GM12878 (cell line): ENCODE data around the gene PDF. TPM values are rescaled to one million over a fixed set of nuclear protein-coding genes. Genes with fewer than 3 reads are reported as not detected.

Source experiments
- ATAC-seq: fragments of 200-7000 bp; cut with Tn5 transposase; 3 replicates; pipeline ENCODE4 v1.9.1; 2020; ENCODE audit warnings: mild to moderate bottlenecking, moderate library complexity
- BruUV-seq: library from RNA; stranded (reverse); fragments of 400-500 nt; replicated peaks from 2 replicates; lab custom pipeline; 2021; lab: Mats Ljungman, UMichigan
- CTCF ChIA-PET: fragments of 300-600 bp; sonication (Branson Sonifier 250); formaldehyde crosslinking; extraction: SDS; loops from one replicate; lab custom pipeline; 2021; ENCODE audit warnings: inconsistent platforms; lab: Yijun Ruan, JAX
- POLR2A ChIA-PET: fragments of 350-600 bp; formaldehyde crosslinking; extraction: SDS; loops from one replicate; lab custom pipeline; 2021; ENCODE audit warnings: inconsistent platforms; lab: Charles Lee
- RAD21 ChIA-PET: fragments of 300-600 bp; sonication (Branson Sonifier 250); formaldehyde crosslinking; loops from one replicate; lab custom pipeline; 2023; ENCODE audit warnings: antibody characterized with exemption; ENCODE audit not compliant: unreplicated experiment; lab: Charles Lee
- SMC1A ChIA-PET: fragments of 300-600 bp; sonication (Branson Sonifier 250); formaldehyde crosslinking; loops from one replicate; lab custom pipeline; 2023; ENCODE audit not compliant: unreplicated experiment, uncharacterized antibody; lab: Charles Lee
- DNase-seq: peaks from one replicate; pipeline ENCODE4 v3.0.0-alpha.2; 2011; ENCODE audit warnings: low read depth, low spot score
- FAIRE-seq: peaks from 3 replicates; lab custom pipeline; 2011; peaks lifted over from hg19 to GRCh38; lab: Jason Lieb, UNC
- H2AFZ ChIP-seq: 2 replicates; pipeline ENCODE4 v1.6.0; 2011; ENCODE audit warnings: low read depth, low read length, control low read depth; ENCODE audit not compliant: control insufficient read depth
- H3K27ac ChIP-seq: 2 replicates; pipeline ENCODE4 v1.5.1; 2011; ENCODE audit warnings: control low read depth; ENCODE audit not compliant: control insufficient read depth, insufficient read depth
- H3K27me3 ChIP-seq, 2 experiments: replicated peaks in 1 of 2; 2 replicates each; pipeline versions ENCODE4 v1.6.0 to v1.6.1; 2011; ENCODE audit warnings: low read length in 1 of 2; ENCODE audit not compliant: control insufficient read depth in 2 of 2, insufficient read depth in 2 of 2
- H3K36me3 ChIP-seq, 2 experiments: 2 replicates each; pipeline ENCODE4 v1.5.1; 2011; ENCODE audit warnings: low read length in 1 of 2; ENCODE audit not compliant: control insufficient read depth in 2 of 2, insufficient read depth in 2 of 2
- H3K4me1 ChIP-seq: 2 replicates; pipeline ENCODE4 v1.6.1; 2011; ENCODE audit warnings: mild to moderate bottlenecking, low read length, moderate library complexity, mixed read lengths; ENCODE audit not compliant: control insufficient read depth, insufficient read depth
- H3K4me2 ChIP-seq: 2 replicates; pipeline ENCODE4 v1.6.0; 2011; ENCODE audit warnings: control low read depth; ENCODE audit not compliant: control insufficient read depth, insufficient read depth
- H3K4me3 ChIP-seq: fragments of 200-600 bp; sonication (generic); 2 replicates; pipeline ENCODE4 v1.5.1; 2016
- H3K79me2 ChIP-seq: 2 replicates; pipeline ENCODE4 v1.6.0; 2011; ENCODE audit warnings: low read length; ENCODE audit not compliant: control insufficient read depth, insufficient read depth
- H3K9ac ChIP-seq: 2 replicates; pipeline ENCODE4 v1.8.0; 2011; ENCODE audit warnings: low read length, control low read depth, mixed read lengths; ENCODE audit not compliant: control insufficient read depth, insufficient read depth
- H3K9me3 ChIP-seq: replicated peaks from 3 replicates; pipeline ENCODE4 v1.5.1; 2011; ENCODE audit warnings: mild to moderate bottlenecking, low read length; ENCODE audit not compliant: control insufficient read depth, insufficient read depth
- H4K20me1 ChIP-seq: 2 replicates; pipeline ENCODE4 v1.6.0; 2011; ENCODE audit not compliant: control insufficient read depth, insufficient read depth
- ATF7 ChIP-seq: fragments of 450-650 bp; IDR thresholded peaks from 2 replicates; pipeline ENCODE4 v1.6.1; 2016; ENCODE audit warnings: low read depth, mild to moderate bottlenecking
- CBFB ChIP-seq: IDR thresholded peaks from 2 replicates; pipeline ENCODE4 v1.6.1; 2016; ENCODE audit warnings: antibody characterized with exemption, low read depth
- EED ChIP-seq: sonication (generic); IDR thresholded peaks from 2 replicates; pipeline ENCODE4 v1.6.1; 2016; ENCODE audit warnings: antibody characterized with exemption, low read depth
- IRF3 ChIP-seq: fragments of 450-650 bp; IDR thresholded peaks from 2 replicates; pipeline ENCODE4 v1.6.1; 2014; ENCODE audit warnings: mild to moderate bottlenecking
- TARDBP ChIP-seq: IDR thresholded peaks from 2 replicates; pipeline ENCODE4 v1.6.1; 2016; ENCODE audit warnings: borderline replicate concordance
- YBX1 ChIP-seq: fragments of 450-650 bp; IDR thresholded peaks from 2 replicates; pipeline ENCODE4 v1.6.1; 2016; ENCODE audit warnings: antibody characterized with exemption
- WGBS: methylation state at CpG from one replicate; pipeline ENCODE4 v1.1.6; 2016; ENCODE audit warnings: low lambda C conversion rate; ENCODE audit not compliant: insufficient replicate concordance, insufficient coverage; ENCODE audit errors: missing lambda C conversion rate; 5-methylcytosine and 5-hydroxymethylcytosine counted together
- in situ Hi-C: fragments of 300-500 bp; cut with MboI; formaldehyde crosslinking; loops from 9 replicates; pipeline ENCODE4 v1.14.3; 2018; ENCODE audit warnings: mixed read lengths
- intact Hi-C: fragments of 100-400 bp; cut with micrococcal nuclease; formaldehyde crosslinking; loops from one replicate; pipeline ENCODE4 v1.14.2; 2022; ENCODE audit not compliant: unreplicated experiment
- polyA plus RNA-seq, 11 experiments: library from polyadenylated mRNA; depleted of rRNA in 4 of 11; unstranded in 6 of 11; stranded (reverse) in 5 of 11; fragments of >200 nt; fragmentation: Nextera tagmentation in 4 of 11; fragmentation: Illumina TruSeq in 1 of 11; extraction: Ambion mirVana in 4 of 11; extraction: Trizol in 1 of 11; gene quantifications; 1 replicate in 1 of 11; 2 replicates in 10 of 11; pipeline versions ENCODE4 v1.2.1 to v1.2.3, GENCODE V29; 2011 to 2016; ENCODE audit warnings: inconsistent platforms in 2 of 11, missing spikeins in 2 of 11, low read depth in 1 of 11
- total RNA-seq, 4 experiments: library from RNA; depleted of rRNA in 3 of 4; stranded (reverse); fragments of >200 nt in 3 of 4; fragmentation: Illumina TruSeq in 1 of 4; extraction: Trizol in 1 of 4; gene quantifications; 2 replicates each; pipeline versions ENCODE4 v1.2.1 to v1.2.3, GENCODE V29; 2013 to 2021

The PDF gene
- total and polyA plus RNA-seq, 10 of the 15 experiments (the other 5 are each of a cell fraction or from before 2014, with no cell fraction given), result 0.13 to 44.1 (median 16.7) TPM

GRCh38 chr16:69349536-69349935 lies 19.1 kb upstream of the PDF start (continued):
- TF ChIP-seq CBFB (no peak), EED (no peak)

- no peaks in the 10 kb centered on the region for H3K27me3 ChIP-seq
- H3K36me3 ChIP-seq, result peaks cover 0 to 10% of the 10 kb centered on the region in 2 experiments; a peak in 2 of 4 replicates
- FAIRE-seq (no peak), DNase-seq (no peak), ATAC-seq (no peak)
- ChIA-PET RAD21 (no interaction called here), CTCF (no interaction called here)
- peaks cover 14% of the 10 kb centered on the region for H3K4me1 ChIP-seq
- H3K9me3 ChIP-seq, result no peaks in the 10 kb centered on the region
- BruUV-seq, result no TSS peak
- WGBS, result 80% methylated on average over 1 of the region's 6 CpGs
- no peaks in the 10 kb centered on the region for H4K20me1 ChIP-seq
- H3K79me2 ChIP-seq, result no peaks in the 10 kb centered on the region; the same call in 1 of the 2 replicates
- no peak overlapping the region for H2AFZ ChIP-seq
- TF ChIP-seq YBX1 (no peak), IRF3 (no peak), TARDBP (no peak), ATF7 (no peak)
- TF ChIP-seq, all 136 proteins: peak for 0
- no peak overlapping the region for H3K4me3 ChIP-seq
- H3K9ac ChIP-seq, result no peak overlapping the region
- intact Hi-C loops (no loop called here), in situ Hi-C loops (no loop called here)
- ChIA-PET SMC1A (interaction anchor here (0.6 kb wide), 1 partner anchor 85 kb away, joined by 3 read pairs; no protein-coding TSS in a partner anchor), POLR2A (interaction anchor here (0.7 kb wide), 1 partner anchor 236 kb away, joined by 3 read pairs; no protein-coding TSS in a partner anchor)
- no peak overlapping the region for H3K4me2 ChIP-seq
- no peak overlapping the region for H3K27ac ChIP-seq
Measured at GRCh38 chr16:69348222-69348621, 17.8 kb upstream of the PDF start.
